ENCODE data around the gene TDRD7. TPM values are rescaled to one million over a fixed set of nuclear protein-coding genes. Genes with fewer than 3 reads are reported as not detected.

The TDRD7 gene
- total and polyA plus RNA-seq, 9 of the 15 experiments (the other 6 are each of a cell fraction or from before 2014, with no cell fraction given): 2.2 to 7.7 (median 5.2) TPM

- ChIA-PET CTCF (ENCODE audit: low intra/inter-chr PET ratio) (no interaction called here), POLR2A (no interaction called here)
- Histone ChIP-seq H3K4me1 (replicated peaks in 1 of 2; ENCODE audit: control insufficient read depth in 2 of 2, insufficient read depth in 2 of 2, low read length in 2 of 2) (no peaks in the 10 kb centered on the region), H3K79me2 (ENCODE audit: control insufficient read depth, insufficient read depth, low read length) (no peaks in the 10 kb centered on the region), H3K9me1 (ENCODE audit: control insufficient read depth, insufficient read depth, low read length) (no peaks in the 10 kb centered on the region), H3K4me2 (ENCODE audit: insufficient read depth, low read length) (no peak overlapping the region), H3K27ac (ENCODE audit: extremely low read depth, low read depth, low read length) (no peak overlapping the region), H3K9me3 (replicated peaks; ENCODE audit: control insufficient read depth, insufficient read depth, low read depth, low read length) (no peaks in the 10 kb centered on the region), H3K4me3 (no peak overlapping the region), H3K9ac (ENCODE audit: insufficient read depth in 1 of 2, low read depth in 2 of 2, low read length in 2 of 2) (no peak overlapping the region), H3K27me3 (ENCODE audit: control insufficient read depth in 2 of 2, insufficient read depth in 2 of 2, low read length in 2 of 2) (no peaks in the 10 kb centered on the region), H3K36me3 (ENCODE audit: control insufficient read depth, insufficient read depth, low read length) (no peaks in the 10 kb centered on the region), H2AFZ (ENCODE audit: low read depth, low read length) (no peak overlapping the region), H4K20me1 (replicated peaks; ENCODE audit: control insufficient read depth, insufficient read depth, low read length) (no peaks in the 10 kb centered on the region)
- intact Hi-C loops (cut with micrococcal nuclease): no loop called here
- ATAC-seq: no peak
- in situ Hi-C loops (cut with MboI): no loop called here
- no peak for TF ChIP-seq FOXK2 (conservative IDR thresholded peaks at IDR 0.05 in 1 of 2, IDR thresholded peaks at IDR 0.05 in 1 of 2; ENCODE audit: low read depth in 2 of 2)
- TF ChIP-seq KLF1 (tag; IDR thresholded peaks at IDR 0.05): no peak
- TF ChIP-seq ZC3H8 (IDR thresholded peaks at IDR 0.05): no peak
- no peak for TF ChIP-seq ZNF24 (IDR thresholded peaks at IDR 0.05)
- FAIRE-seq: no peak
- no TSS peak for BruUV-seq (replicated peaks)
- no peak for DNase-seq (ENCODE audit: extremely low read depth in 1 of 4, low spot score in 3 of 4)
Measured at GRCh38 chr9:97438666-97439065, 26.8 kb downstream of the TDRD7 start.

- intact Hi-C loops (cut with micrococcal nuclease) (no loop called here), in situ Hi-C loops (cut with MboI) (no loop called here)
- no peak overlapping the region for H3K9ac ChIP-seq (ENCODE audit: insufficient read depth in 1 of 2, low read depth in 2 of 2, low read length in 2 of 2)
- no peak overlapping the region for H3K27ac ChIP-seq (ENCODE audit: extremely low read depth, low read depth, low read length)
- WGBS (ENCODE audit: insufficient coverage, low coverage, missing lambda C conversion rate): 28% methylated on average over 1 of the region's 1 CpG
- ChIA-PET CTCF (ENCODE audit: low intra/inter-chr PET ratio) (no interaction called here), POLR2A (interaction anchor here (0.6 to 2.3 kb wide), 3 partner anchors 9 to 321 kb away, joined by 3 to 6 read pairs (median 3); no protein-coding TSS in a partner anchor)
- H3K9me3 ChIP-seq (replicated peaks; ENCODE audit: control insufficient read depth, insufficient read depth, low read depth, low read length): no peaks in the 10 kb centered on the region
- H3K9me1 ChIP-seq (ENCODE audit: control insufficient read depth, insufficient read depth, low read length): no peaks in the 10 kb centered on the region
- H3K4me2 ChIP-seq (ENCODE audit: insufficient read depth, low read length): no peak overlapping the region
- H3K79me2 ChIP-seq (ENCODE audit: control insufficient read depth, insufficient read depth, low read length): no peaks in the 10 kb centered on the region
- no peak overlapping the region for H2AFZ ChIP-seq (ENCODE audit: low read depth, low read length)
- FAIRE-seq (no peak), DNase-seq (ENCODE audit: extremely low read depth in 1 of 4, low spot score in 3 of 4) (peak in 1 of 4 experiments; percentile 8), ATAC-seq (peak; percentile 64; the same call in 2 of the 3 replicates)
- TF ChIP-seq CREBBP (IDR thresholded peaks at IDR 0.05; ENCODE audit: low read depth, low read length): no peak
- peak; percentile 30; the same call in 1 of the 2 replicates for TF ChIP-seq PKNOX1 (IDR thresholded peaks at IDR 0.05)
- no peaks in the 10 kb centered on the region for H3K4me1 ChIP-seq (replicated peaks in 1 of 2; ENCODE audit: control insufficient read depth in 2 of 2, insufficient read depth in 2 of 2, low read length in 2 of 2)
- no peaks in the 10 kb centered on the region for H4K20me1 ChIP-seq (replicated peaks; ENCODE audit: control insufficient read depth, insufficient read depth, low read length)
- no peaks in the 10 kb centered on the region for H3K36me3 ChIP-seq (ENCODE audit: control insufficient read depth, insufficient read depth, low read length)
- H3K27me3 ChIP-seq (ENCODE audit: control insufficient read depth in 2 of 2, insufficient read depth in 2 of 2, low read length in 2 of 2): no peaks in the 10 kb centered on the region
- H3K4me3 ChIP-seq: no peak overlapping the region
- no TSS peak for BruUV-seq (replicated peaks)
Measured at GRCh38 chr9:97440160-97440559, 28.3 kb downstream of the TDRD7 start.

All from K562 (cell line).